Endothelial cell of hepatic sinusoid (primary cell): Measurements from ENCODE around the gene COL10A1.

Experiments used
- in situ Hi-C: cut with HindIII; loops from 2 replicates; pipeline ENCODE4 v1.10.0; 2017; ENCODE audit warnings: low sequenced_read_pairs

The COL10A1 gene

DNA sequence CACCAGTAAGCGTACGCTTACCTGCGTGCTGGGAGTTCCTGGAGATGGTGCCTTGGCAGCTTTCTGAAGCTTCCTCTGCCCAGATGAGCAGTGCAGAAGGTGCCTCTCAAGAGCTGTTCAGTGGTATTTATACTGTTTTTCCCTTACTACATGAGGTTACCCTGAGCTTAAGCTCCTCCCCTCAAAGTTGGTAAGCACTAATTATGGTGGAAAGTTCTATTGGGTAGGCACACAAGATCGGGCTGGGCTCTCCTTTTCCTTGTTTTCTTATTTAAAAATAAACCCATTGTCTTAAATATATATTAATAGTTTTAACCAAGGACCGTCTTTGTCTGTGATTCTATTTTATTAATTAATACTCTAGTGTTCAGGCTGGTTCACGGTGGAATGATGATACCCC, at the start of gene COL10A1:
Gene COL10A1 (minus strand): TSS at position 101 of the 400 bp plus-strand sequence. CDS start 640 bp downstream, outside the sequence.
- in situ Hi-C loops = no loop called here

DNA sequence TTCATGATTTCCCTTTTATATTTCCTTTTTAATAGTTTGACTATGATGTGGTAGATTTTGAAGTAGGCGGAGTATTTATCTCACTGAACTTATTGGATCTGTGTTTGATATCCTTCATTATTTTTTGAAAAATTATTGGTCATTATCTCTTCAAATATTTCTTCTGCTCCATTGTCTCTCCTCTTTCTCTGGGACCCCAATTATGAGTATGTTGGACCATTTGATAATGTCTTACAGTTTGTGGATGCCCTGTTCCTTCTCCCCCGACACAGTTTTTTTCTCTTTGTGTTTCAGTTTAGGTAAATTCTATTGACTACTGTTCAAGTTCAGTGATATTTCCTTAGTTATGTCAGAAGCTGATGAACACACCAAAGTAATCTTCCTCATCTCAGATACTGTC, 49.4 kb upstream of the COL10A1 start:
- in situ Hi-C loops = no loop called here

DNA sequence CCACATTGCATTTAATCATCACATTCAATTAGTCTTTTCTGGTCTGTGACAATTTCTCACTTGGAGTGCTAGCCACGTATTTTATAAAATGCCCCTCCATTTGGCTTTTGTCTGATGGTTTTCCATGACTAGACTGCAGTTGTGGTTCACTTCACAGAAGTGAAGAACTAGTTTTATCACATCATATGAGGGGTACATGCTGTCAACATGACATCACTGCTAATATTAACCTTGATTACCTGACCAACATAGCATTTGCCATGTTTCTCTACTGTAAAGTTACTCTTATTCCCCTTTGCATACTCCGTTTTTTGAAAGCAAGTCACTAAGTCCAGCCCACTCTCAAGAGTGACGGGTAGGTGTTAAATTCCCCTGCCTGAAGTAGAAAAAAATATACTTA, 48.0 kb upstream of the COL10A1 start:
- in situ Hi-C loops = no loop called here

DNA sequence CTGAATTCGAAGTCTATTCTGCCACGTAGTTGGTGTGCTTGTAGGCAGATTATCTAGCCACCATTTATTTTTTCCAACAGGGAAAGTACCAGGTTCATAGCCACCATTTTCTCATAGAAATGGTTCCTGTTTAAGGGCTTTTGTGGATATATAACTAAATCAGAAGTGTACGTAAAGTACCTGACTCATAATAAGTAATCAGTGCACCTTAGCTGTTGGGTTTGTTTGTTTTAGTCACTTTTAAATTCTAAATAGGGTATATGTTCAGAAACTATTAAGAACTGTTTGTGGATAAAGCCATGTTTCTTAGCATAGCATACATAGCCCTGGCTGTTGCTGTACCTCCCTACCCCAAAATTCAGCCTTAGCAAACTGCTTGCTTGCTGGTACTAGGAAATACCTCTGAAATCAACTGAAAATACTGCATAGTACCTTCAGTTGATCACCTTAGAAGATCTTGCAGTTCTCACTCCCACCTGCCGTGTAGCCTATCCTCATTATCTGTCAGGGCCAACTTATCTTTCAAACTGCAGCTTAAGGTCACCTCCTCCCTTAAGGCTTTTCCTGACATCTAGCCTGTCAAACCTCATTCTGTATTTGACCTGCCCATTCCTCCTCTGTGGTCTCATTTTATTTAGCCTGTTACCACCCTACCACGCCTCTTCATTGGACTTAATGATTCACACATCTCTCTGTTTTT, 44.6 kb upstream of the COL10A1 start:
- in situ Hi-C loops = no loop called here

DNA sequence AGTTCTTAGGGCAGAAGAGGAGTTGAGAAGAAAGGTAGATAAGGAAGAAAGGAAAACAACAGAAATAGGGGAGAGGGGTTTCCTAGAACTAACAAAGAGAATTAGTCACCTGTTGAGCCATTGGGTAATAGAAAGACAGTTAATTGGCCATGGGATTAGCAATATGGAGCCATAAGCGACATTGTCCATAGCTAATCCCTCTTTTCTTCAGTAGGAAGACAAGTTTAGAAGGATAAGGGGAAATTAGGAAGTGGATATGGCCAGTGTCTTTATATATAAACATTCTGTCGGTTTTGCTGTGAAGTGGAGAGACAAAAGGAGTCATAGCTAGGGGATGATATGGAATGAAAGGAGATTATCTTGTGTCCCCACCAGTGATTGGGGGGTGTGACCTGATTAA, 43.9 kb upstream of the COL10A1 start:
- in situ Hi-C loops = no loop called here

DNA sequence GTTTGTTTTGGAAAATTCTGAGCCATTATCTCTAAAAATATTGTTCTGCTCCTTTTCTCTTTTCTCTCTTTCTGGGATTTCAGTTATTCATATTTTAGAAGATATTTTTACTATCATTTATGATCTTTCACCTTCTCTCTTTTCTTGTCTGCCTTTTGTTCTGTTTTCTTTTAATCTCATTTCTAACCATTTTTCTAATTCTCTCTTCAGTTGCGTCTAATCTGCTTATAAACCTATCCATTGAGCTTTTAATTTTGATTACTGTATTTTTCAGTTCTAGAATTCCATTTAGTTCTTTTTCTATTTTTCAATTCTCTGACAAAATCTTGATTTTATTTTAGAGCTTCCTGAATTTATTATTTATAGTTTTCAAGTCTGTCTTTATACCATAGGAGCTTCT, 42.2 kb upstream of the COL10A1 start:
- in situ Hi-C loops = no loop called here

DNA sequence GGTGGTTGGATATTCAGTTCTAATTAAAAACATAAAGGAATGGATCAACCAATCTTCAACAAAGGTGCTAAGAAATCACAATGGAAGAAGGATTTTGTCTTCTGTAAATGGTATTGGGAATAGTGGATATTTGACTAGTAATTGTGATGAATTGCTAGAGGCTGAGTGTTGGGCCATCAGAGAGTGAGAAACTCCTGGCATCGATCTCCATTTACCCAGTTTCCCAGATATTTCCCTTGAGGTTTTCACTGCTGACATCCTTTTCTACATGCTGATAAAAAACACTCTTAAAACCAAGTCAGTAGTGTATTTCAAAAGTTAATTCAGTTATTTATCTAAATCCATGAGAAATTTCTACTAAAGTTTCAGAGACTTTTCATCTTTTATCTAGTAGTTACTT, 40.4 kb upstream of the COL10A1 start:
- in situ Hi-C loops = no loop called here

DNA sequence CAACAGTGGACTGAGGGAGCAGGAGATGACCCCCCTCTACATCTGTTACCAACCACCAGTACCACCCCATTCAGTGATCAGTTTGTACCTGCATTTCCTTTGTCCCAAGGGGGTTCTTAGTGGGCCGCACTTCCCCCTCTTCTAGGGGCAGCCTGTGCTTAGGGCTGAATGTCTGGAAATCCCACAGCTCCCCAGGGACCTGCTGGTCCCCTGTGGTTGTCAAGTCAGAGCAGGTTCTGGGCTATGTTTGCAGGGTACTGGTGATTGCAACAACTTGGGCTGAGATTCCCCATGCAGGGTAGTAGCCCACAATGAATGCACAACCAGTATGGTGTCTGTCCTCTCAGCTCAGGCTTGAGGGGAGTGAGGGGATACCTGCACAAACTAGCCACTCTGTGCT, 39.7 kb upstream of the COL10A1 start:
- in situ Hi-C loops = no loop called here

DNA sequence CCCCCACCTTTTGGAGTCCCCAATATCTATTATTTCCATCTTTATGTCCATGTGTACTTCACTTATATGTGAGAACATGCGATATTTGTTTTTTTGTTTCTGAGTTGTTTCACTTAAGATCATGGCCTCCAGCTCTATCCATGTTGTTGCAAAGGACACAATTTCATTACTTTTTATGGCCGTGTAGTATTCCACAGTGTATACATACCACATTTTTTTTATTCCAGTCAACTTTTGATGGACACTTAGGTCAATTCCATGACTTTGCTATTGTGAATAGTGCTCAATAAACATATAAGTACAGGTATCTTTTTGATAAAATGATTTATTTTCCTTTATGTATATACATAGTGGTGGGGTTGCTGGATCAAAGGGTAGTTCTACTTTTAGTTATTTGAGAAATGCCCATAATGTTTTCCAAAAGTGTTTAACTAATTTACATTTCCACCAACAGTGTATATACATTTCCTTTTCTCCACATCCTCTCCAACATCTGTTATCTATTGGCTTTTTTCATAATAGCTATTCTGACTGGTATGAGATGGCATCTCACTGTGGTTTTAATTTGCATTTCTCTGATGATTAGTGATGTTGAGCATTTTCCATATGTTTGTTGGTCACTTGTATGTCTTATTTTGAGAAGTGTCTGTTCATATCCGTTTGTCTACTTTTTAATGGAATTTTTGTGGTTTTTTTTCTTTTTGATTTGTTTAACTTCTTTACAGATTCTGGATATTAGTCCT, 34.0 kb upstream of the COL10A1 start:
- in situ Hi-C loops = no loop called here

DNA sequence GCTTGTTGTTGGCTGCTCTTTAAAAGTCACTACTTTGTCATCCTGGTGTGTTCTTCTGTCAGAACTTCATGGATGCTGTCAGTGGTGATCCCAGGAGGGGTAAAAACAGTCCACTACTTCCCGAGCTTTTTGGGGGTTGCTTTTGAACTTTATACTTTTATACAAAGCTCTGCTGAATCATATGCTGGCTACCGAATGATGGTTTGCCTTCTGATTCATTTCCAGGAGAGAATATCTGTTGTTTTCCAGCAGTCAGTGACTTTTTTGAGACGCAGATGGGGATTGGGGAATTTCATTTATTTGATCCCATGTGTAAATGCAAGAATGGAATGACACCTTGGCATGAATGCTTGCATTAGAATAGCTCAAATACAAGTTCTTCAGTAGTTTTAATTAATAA, 32.7 kb upstream of the COL10A1 start:
- in situ Hi-C loops = no loop called here

DNA sequence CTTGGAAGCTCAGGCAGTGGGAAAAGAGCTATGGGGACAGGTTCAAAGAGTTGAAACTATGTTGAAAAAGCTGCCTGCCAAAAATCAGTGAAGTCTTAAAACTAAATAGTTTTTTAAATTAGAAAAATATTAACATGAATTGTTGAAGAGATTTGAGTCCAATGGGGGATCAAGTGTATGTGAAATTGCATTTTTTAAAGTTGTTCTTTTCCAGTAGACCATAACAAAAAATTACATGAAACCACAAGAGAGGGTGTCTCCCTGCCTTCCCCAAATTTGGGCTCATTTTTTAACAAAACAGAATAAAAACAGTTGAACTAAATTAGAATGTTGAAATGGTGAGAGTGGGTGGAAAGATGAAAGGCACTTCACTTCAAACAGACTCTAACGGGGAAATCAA, 31.5 kb upstream of the COL10A1 start:
- in situ Hi-C loops = no loop called here

DNA sequence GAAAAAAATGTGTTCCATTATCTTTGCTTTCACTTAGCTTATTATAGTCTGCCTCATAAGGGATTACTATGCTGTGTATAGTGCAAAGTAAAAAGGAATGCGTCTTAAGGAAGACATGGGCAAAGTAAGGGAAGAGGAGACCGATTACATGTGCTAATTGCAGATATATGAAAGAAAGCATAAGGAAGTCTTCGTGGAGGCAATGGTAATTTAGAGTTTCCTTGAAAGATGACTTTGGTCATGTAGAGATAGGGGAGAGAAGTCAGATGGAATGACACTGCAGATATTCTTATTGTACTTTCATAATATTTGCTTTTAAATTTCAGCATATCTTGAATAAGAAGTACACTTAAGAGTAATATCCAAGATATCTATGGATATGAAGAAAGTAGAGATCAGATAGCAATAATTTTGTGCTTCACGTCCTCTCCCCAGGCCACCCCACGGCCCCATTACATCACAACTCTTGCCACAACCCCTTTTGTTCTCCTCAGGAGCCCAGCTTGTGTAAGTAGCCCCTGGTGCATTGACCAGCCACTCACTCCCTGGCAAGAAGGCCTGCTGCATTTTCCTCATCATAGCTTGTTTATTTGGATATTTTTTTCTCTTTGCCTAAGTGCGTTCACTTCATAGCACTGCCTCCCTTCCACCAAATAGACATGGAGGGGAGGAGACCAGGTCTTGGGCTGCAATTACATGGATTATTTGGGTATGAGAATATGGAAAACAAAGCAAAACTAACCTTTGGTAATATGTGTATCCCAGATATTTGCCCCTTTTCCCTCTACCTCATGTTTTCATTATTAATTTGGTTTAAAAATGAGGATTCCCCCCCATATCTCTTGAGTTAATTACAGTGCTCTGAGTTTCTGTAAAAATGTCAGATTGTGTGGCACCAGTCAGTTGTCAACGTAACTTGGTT, 30.7 kb upstream of the COL10A1 start:
- in situ Hi-C loops = no loop called here

DNA sequence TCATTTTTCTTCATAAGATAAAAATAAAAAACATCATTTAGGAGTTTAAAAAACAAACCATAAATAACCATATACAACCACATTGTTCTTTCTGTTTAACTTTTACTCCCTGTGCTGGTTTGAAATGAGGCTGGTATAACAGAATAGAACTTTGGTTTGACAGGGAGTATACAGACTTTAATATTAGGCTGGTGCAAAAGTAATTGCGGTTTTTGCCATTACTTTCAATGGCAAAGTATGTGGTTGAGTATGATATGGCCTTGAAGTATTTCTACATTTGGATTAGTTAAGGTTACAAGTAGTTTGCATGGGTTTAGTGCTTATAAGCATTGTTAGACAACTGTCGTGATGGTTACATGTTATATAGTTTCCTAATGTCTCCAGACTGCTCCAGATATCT, 29.0 kb upstream of the COL10A1 start:
- in situ Hi-C loops = no loop called here

DNA sequence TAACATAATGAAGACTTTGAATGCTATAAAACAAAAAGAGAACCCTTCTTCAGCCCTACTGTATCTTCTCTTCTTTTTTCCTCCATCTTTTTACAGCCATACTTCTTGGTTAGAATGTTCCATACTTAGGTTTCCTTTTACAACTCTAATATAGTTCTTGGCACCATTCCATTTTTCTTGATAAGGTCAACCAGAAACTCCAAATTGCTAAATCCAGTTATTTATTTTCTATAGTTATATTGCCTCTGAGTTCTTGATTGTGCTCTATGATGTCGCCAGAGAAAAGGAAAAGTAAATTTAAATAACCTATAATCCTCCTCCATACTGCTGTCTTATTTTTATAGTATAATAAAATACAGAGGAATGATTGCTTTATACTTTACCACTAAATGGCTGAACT, 26.7 kb upstream of the COL10A1 start:
- in situ Hi-C loops = no loop called here

DNA sequence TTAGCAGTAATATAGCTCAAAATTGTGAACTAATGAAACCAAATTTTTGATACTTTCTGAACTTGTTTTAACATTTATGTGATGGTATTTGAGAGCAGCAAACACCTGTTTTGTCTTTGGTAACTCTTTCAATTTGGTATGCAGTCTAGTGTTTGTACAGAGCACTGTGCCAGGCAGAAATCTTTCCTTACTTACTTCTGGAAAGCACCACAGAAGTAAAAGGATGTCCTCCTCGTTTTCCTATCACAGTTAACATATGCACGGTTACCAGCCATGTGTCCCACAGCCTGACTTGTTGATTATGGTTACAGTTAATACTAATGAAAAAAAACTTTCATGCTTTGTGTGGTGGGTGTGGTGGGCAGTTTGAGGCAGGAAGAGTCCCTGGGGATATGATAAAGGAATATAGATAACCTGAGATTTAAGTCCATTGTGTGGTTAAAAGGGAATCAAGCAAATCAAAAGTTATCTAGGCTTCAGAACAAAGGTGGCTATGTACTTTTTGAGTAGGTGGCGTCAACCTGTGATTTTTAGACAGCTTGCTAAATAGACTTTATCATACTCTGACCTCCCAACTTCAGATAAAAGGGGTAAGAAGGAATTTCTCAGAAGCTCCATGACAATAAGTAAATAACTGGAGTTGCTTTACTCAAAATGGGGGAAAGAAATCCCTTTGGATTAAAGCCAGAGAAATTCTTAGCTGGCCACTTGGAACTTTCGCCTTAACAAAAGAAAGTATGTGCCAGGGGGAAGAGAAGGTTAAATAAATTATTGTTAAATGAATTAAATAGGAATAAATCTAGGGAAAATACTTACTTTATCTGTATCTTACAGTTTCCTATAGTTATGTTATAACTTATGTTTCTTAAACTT, 20.1 kb upstream of the COL10A1 start:
- in situ Hi-C loops = no loop called here

DNA sequence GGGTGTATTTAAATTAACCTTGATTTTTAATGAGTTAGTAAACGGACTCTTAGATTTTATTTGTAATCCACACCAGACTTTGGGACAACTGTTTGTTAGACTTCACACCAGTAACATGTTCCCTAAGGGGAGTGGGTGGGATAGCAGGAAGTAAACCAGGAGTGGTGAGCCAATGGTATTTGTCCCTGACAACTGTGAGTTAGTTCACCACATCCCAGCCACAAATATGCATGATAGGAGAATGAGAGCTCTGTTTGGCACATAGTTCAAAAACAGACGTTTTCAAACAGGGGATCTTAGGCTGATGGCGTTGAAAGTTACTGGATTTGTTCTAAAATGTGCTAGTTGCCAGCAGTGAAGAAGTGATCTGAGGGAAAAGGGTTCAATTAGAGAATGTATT, 18.7 kb upstream of the COL10A1 start:
- in situ Hi-C loops = no loop called here

DNA sequence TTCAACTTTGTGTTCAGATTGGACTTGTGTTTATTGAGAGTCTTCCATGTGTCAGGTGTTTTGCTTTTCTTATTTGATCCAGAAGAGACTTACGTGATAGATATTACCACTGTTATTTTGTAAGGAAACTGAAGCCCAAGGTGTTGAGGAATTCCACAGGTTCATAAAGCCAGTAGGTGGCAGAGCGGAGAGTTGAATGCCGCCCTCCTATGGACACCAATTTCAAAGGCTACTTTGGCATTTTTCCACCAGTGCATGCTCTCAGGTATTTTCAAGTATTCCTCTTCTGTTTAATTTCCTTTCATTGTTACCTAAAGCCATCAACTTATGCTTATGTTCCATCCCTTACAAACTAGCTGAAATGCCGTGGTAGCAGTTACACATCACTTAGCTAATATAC, 14.0 kb upstream of the COL10A1 start:
- in situ Hi-C loops = no loop called here

DNA sequence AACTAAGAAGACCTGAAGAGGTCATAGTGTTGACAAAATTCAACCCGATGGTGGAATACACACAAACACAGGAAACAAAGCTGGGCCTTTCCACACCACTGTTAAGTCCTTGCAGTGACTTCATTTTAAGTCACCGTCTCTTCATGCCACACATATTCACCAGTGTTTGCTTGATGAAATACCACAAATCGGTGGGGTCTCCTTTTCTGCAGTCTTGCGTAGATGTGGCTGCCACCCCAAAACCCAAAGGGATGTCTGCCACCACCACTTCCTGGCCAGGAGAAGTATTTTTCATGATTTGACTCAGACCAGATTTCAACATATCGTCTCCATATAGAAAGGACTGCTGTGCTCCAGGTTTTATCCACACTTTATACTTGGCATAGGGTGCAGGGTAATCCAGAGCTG, 11.0 kb upstream of the COL10A1 start:
- in situ Hi-C loops = no loop called here

DNA sequence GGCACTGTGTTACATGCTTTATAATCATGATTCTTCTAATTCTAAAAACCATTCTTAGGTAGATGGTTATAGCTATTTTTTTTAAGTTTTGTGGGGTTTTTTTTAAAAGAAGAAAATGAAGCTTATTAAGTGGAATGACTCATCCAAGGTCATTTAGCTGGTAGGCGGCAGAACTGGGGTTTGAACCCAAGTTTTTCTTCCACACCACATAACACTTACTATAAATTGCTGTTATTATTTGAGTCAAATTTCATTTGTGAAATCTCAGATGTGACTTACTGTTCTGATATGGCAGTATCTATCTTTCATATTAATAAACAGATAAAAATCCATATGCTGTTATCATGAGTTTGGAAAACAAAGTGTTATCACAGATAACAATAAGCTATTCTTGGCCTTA, 10.4 kb upstream of the COL10A1 start:
- in situ Hi-C loops = no loop called here

DNA sequence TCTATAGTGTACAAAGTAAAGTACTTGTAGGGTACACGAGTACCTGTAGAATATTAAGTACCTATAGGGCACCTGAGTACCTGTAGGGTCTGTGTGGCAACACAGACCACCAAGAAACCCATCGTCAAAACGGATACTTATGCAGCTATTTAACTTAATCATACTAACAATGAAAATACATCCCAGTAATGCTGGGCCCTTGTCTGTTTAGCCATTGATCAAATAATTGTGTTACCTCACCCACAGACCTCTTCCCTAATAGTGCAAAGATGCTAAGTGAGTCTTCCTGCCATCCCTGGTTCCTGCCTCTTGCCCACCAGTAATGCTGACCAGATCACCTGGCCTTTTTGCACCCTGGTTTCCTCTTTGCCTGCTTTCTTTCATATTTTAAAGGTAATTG, 7.5 kb upstream of the COL10A1 start:
- in situ Hi-C loops = no loop called here
